ENCODE data around the gene USP9X. TPM values are rescaled to one million over a fixed set of nuclear protein-coding genes. Genes with fewer than 3 reads are reported as not detected.
"Not testable (repeated sequence)": the region's sequence is repeated elsewhere in the genome, so short reads cannot be mapped to it uniquely, and the experiment has no call there.

USP9X gene
- total RNA-seq, 1 donor from 2014 or later, result 75.6 TPM

DNA sequence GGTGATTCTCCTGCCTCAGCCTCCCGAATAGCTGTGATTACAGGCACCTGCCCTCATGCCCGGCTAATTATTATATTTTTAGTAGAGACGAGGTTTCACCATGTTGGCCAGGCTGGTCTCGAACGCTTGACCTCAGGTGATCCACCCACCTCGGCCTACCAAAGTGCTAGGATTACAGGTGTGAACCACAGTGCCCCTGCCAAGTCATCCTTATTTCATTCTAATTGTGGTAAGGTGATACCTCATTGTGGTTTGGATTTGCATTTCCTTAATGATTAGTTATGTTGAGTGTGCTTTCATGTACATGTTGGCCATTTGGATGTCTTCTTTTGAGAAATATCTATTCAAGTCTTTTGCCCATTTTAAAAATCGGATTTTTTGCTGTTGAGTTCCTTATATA, 93.0 kb downstream of the USP9X start:
- ATAC-seq, result no peak
- TF ChIP-seq, protein P1, sequence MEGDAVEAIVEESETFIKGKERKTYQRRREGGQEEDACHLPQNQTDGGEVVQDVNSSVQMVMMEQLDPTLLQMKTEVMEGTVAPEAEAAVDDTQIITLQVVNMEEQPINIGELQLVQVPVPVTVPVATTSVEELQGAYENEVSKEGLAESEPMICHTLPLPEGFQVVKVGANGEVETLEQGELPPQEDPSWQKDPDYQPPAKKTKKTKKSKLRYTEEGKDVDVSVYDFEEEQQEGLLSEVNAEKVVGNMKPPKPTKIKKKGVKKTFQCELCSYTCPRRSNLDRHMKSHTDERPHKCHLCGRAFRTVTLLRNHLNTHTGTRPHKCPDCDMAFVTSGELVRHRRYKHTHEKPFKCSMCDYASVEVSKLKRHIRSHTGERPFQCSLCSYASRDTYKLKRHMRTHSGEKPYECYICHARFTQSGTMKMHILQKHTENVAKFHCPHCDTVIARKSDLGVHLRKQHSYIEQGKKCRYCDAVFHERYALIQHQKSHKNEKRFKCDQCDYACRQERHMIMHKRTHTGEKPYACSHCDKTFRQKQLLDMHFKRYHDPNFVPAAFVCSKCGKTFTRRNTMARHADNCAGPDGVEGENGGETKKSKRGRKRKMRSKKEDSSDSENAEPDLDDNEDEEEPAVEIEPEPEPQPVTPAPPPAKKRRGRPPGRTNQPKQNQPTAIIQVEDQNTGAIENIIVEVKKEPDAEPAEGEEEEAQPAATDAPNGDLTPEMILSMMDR (IDR thresholded peaks at IDR 0.05), result no peak

DNA sequence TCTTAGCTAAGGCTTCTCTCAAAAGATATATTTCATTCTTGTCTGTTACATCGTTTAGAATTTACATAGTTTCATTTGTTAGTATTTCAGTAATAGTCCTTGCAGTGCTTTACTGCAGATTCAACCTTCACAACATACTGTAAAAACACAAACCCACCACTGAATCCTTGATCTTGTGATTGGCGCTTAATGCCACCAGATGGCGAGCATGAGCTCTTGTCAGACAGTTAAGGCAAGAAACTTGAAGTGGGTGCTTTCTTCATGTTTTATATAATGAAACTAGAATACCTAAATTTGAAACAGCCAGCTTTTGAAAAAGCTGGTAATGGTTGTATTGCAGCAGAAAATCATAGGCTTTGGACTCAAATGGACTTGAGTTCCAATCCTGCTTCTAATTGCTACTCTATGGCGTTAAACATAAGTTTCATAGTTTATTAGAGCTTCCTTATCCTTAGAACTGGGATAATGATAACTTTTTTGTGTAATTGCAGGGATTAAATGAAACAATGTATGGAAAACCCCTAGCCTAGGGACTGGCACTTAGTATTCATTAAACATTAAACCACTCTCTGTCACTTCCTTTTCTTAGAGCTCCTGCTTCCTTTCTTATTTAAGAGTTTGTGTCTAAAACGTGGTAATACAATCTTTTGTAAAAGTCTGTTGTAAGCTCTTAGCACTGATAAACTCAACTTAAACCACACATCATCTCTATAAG, 95.1 kb downstream of the USP9X start:
- H3K36me3 ChIP-seq, result peaks cover 20% of the 10 kb centered on the region
- no peak for DNase-seq
- no peak overlapping the region for H3K27ac ChIP-seq
- ATAC-seq, result peak; percentile 63 to 79
- H3K4me3 ChIP-seq, result no peak overlapping the region
- H3K9me3 ChIP-seq, result no peaks in the 10 kb centered on the region
- no peaks in the 10 kb centered on the region for H3K27me3 ChIP-seq (ENCODE audit: low read depth)
- TF ChIP-seq, protein P1 (IDR thresholded peaks at IDR 0.05), result peak; percentile 63
- peaks cover 10% of the 10 kb centered on the region for H3K4me1 ChIP-seq
- intact Hi-C loops (cut with DNase I), result no loop called here

More for the DNA sequence above, 93.0 kb downstream of the USP9X start:
- H3K4me1 ChIP-seq, result peaks cover 10% of the 10 kb centered on the region
- intact Hi-C loops (cut with DNase I), result no loop called here
- H3K27me3 ChIP-seq (ENCODE audit: low read depth), result no peaks in the 10 kb centered on the region
- no peaks in the 10 kb centered on the region for H3K9me3 ChIP-seq
- H3K36me3 ChIP-seq, result peaks cover 15% of the 10 kb centered on the region
- no peak overlapping the region for H3K4me3 ChIP-seq
- DNase-seq, result no peak
- H3K27ac ChIP-seq, result no peak overlapping the region

DNA sequence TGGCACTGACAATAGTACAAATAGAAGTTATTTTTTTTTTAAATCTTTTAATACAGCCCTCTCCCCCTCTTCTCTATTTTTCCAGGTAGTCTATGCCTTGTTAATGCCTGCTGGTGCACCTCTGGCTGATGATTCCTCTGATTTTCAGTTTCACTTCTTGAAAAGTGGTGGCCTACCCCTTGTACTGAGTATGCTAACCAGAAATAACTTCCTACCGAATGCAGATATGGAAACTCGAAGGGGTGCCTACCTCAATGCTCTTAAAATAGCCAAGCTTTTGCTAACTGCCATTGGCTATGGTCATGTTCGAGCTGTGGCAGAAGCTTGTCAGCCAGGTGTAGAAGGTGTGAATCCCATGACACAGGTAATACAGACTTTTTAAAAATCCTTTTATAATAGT, 99.1 kb downstream of the USP9X start:
- TF ChIP-seq, protein P1 (IDR thresholded peaks at IDR 0.05), result no peak
- H3K4me1 ChIP-seq, result peaks cover 10% of the 10 kb centered on the region
- no peaks in the 10 kb centered on the region for H3K9me3 ChIP-seq
- no peak overlapping the region for H3K4me3 ChIP-seq
- peaks cover 56% of the 10 kb centered on the region for H3K36me3 ChIP-seq
- no peak overlapping the region for H3K27ac ChIP-seq
- no peaks in the 10 kb centered on the region for H3K27me3 ChIP-seq (ENCODE audit: low read depth)
- ATAC-seq (no peak), DNase-seq (no peak)
- intact Hi-C loops (cut with DNase I), result no loop called here

DNA sequence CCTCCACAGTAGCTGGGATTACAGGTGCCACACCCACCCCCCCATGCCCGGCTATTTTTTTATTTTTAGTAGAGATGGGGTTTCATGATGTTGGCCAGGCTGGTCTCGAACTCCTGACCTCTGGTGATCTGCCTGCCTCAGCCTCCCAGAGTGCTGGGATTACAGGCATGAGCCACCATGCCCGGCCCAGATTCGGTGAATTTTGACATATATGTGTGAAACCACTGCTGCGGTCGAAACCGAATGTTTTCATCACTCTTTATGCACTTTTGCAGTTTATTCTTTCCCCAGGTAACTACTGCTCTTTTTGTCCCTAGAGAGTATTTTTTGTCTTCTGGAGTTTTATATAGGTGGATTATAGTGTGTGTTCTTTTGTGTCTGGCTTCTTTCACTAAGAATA, 101.7 kb downstream of the USP9X start:
- intact Hi-C loops (cut with DNase I); H3K4me1 ChIP-seq; H3K9me3 ChIP-seq; H3K27me3 ChIP-seq (ENCODE audit: low read depth); DNase-seq; ATAC-seq; H3K27ac ChIP-seq; H3K4me3 ChIP-seq: not testable (repeated sequence)
- peaks cover 77% of the 10 kb centered on the region for H3K36me3 ChIP-seq

DNA sequence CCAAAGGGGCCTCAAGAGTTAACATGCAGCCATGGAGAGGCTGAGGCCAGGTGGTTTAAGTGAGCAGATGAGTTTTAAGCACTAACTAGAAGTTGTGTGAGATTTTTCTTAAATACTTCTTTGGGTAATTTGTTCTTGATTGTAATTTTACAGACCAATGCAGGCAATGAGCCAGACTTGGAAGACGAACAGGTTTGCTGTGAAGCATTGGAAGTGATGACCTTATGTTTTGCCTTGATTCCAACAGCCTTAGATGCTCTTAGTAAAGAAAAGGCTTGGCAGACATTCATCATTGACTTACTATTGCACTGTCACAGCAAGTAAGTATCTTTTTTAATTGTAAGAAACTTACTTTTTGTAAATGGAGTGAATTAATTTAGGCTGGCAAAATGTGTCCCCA, 103.9 kb downstream of the USP9X start:
- Histone ChIP-seq H3K4me3 (no peak overlapping the region), H3K9me3 (no peaks in the 10 kb centered on the region), H3K36me3 (peaks cover 80% of the 10 kb centered on the region), H3K27me3 (ENCODE audit: low read depth) (no peaks in the 10 kb centered on the region), H3K27ac (no peak overlapping the region), H3K4me1 (no peaks in the 10 kb centered on the region)
- no peak for DNase-seq
- no peak for ATAC-seq
- TF ChIP-seq, protein P1 (IDR thresholded peaks at IDR 0.05), result no peak
- intact Hi-C loops (cut with DNase I), result no loop called here

DNA sequence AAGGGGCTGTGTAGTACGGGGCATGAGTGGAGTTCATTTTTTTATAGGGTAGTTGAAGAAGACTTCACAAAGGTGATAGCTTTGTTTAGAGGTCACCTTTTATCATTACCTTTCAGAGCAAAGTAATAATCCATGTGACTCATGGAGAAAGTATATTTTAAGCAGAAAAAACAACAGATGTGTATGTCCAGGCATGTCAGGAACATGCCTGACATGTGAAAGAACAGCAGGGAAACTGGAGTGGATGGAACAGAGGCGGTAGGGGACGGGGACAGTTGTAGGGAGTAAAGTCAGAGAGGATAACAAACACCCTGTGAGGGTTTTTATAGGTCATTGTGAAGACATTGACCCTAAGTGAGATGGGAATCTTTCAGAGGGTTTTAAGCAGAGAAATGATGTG, 107.6 kb downstream of the USP9X start:
- no peak for DNase-seq

More for the DNA sequence above, 107.6 kb downstream of the USP9X start:
- Histone ChIP-seq H3K27ac (no peak overlapping the region), H3K9me3 (no peaks in the 10 kb centered on the region), H3K36me3 (peaks cover 79% of the 10 kb centered on the region), H3K27me3 (ENCODE audit: low read depth) (no peaks in the 10 kb centered on the region), H3K4me1 (no peaks in the 10 kb centered on the region), H3K4me3 (no peak overlapping the region)
- TF ChIP-seq, protein P1 (IDR thresholded peaks at IDR 0.05), result no peak
- no peak for ATAC-seq
- intact Hi-C loops (cut with DNase I), result no loop called here
